Activated T-helper 17 cell treated with anti-CD3 and anti-CD28 coated beads, Interleukin-2, amount 50 U/mL, for 72 hours (primary cell): ENCODE data around the gene LRG1. TPM values are rescaled to one million over a fixed set of nuclear protein-coding genes. Genes with fewer than 3 reads are reported as not detected.
A peak's percentile ranks its signal among the peaks of the same experiment; 100 is the strongest.

Experiments
- ATAC-seq: fragments of 150-1000 bp; cut with Tn5 transposase; replicated peaks from 2 replicates; pipeline ENCODE4 v1.10.0; 2021; ENCODE audit warnings: mild to moderate bottlenecking, moderate library complexity
- H3K27ac Mint-ChIP-seq: one replicate; pipeline ENCODE4 v1.8.0; 2022; ENCODE audit warnings: mixed read lengths
- H3K27me3 Mint-ChIP-seq: one replicate; pipeline ENCODE4 v1.8.0; 2022; ENCODE audit warnings: mixed read lengths
- H3K36me3 Mint-ChIP-seq: one replicate; pipeline ENCODE4 v1.8.0; 2022; ENCODE audit warnings: low read depth, mild to moderate bottlenecking, mixed read lengths
- H3K4me1 Mint-ChIP-seq: one replicate; pipeline ENCODE4 v1.8.0; 2022; ENCODE audit warnings: mixed read lengths
- H3K4me3 Mint-ChIP-seq: one replicate; pipeline ENCODE4 v1.8.0; 2022; ENCODE audit warnings: mild to moderate bottlenecking, mixed read lengths
- H3K9me3 Mint-ChIP-seq: one replicate; pipeline ENCODE4 v1.8.0; 2022; ENCODE audit warnings: mixed read lengths
- total RNA-seq, 2 donors: library from RNA; stranded (reverse); gene quantifications; one replicate each; pipeline ENCODE4 v1.2.3, GENCODE V29; 2022

LRG1 gene
- total RNA-seq, 2 donors from 2014 or later: 0.53 to 0.93 TPM

- Mint-ChIP-seq H3K9me3 (no peaks in the 10 kb centered on the region), H3K27me3 (no peaks in the 10 kb centered on the region), H3K4me1 (no peaks in the 10 kb centered on the region), H3K36me3 (no peaks in the 10 kb centered on the region), H3K27ac (no peak overlapping the region), H3K4me3 (no peak overlapping the region)
- peak; percentile 50 for ATAC-seq
Observed at GRCh38 chr19:4506449-4507149, 33.2 kb downstream of the LRG1 start.

DNA sequence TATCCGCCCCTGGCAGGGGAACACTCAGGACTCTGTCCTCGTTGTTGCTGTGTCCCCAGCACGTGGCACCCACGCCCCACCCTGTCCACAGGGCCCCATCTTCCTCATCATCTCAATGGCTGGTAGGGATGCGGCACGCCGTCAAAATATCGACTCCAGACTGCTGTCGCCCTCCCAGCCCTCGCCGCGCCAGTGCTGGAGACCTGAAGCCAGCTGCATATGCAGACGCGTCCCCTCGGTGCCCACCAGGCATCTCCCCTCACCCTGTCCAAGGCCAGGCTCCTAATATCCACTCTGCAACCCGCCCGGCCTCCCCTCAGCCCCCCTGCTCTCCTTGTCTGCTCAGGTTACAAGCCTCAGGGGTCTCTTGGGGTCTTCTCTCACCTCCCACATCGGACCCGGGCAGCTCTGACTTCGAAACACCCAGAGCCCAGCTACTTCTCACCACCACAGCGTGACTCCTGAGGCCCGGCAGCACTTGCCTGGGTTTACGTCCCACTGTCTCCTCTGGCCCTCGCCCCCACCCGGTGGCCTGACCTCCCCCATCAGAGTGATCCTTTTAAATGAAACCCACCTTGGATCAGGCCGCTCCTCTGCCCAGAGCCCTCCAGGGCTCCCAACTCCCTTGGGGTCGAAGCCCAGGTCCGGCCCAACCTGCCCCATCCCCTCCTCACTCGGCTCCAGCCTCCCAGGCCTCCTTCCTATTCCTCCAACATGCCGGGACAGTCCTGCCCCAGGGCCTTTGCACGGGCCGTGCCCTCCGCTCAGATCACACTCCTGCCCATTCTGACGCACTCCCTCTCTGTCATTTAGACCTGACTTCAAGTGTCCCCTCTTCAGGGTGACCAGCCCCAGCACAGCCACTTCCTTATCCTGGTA is 34.0 kb downstream of the LRG1 start:
- peaks cover 2% of the 10 kb centered on the region for H3K36me3 Mint-ChIP-seq
- H3K27me3 Mint-ChIP-seq: no peaks in the 10 kb centered on the region

GRCh38 chr19:4504891-4505569 is 34.8 kb downstream of the LRG1 start:
- H3K27me3 Mint-ChIP-seq: no peaks in the 10 kb centered on the region
- H3K4me3 Mint-ChIP-seq: no peak overlapping the region
- H3K9me3 Mint-ChIP-seq: no peaks in the 10 kb centered on the region
- ATAC-seq: no peak
- no peaks in the 10 kb centered on the region for H3K4me1 Mint-ChIP-seq
- H3K36me3 Mint-ChIP-seq: peaks cover 10% of the 10 kb centered on the region
- no peak overlapping the region for H3K27ac Mint-ChIP-seq

More for the DNA sequence above, 34.0 kb downstream of the LRG1 start:
- Mint-ChIP-seq H3K4me3 (no peak overlapping the region), H3K27ac (no peak overlapping the region), H3K4me1 (no peaks in the 10 kb centered on the region), H3K9me3 (no peaks in the 10 kb centered on the region)
- ATAC-seq: peak; percentile 13

GRCh38 chr19:4504297-4504701 is 35.5 kb downstream of the LRG1 start:
- Mint-ChIP-seq H3K4me1 (no peaks in the 10 kb centered on the region), H3K9me3 (no peaks in the 10 kb centered on the region), H3K27ac (no peak overlapping the region), H3K27me3 (no peaks in the 10 kb centered on the region), H3K36me3 (peaks cover 18% of the 10 kb centered on the region), H3K4me3 (no peak overlapping the region)
- no peak for ATAC-seq

- Mint-ChIP-seq H3K4me1 (no peaks in the 10 kb centered on the region), H3K36me3 (peaks cover 20% of the 10 kb centered on the region), H3K27me3 (no peaks in the 10 kb centered on the region), H3K9me3 (no peaks in the 10 kb centered on the region), H3K4me3 (no peak overlapping the region), H3K27ac (no peak overlapping the region)
- ATAC-seq: no peak
Observed at GRCh38 chr19:4503825-4504170, 36.0 kb downstream of the LRG1 start.

GRCh38 chr19:4503132-4503824 is 36.6 kb downstream of the LRG1 start:
- Mint-ChIP-seq H3K27ac (no peak overlapping the region), H3K9me3 (no peaks in the 10 kb centered on the region), H3K36me3 (peaks cover 20% of the 10 kb centered on the region), H3K4me3 (no peak overlapping the region), H3K27me3 (no peaks in the 10 kb centered on the region), H3K4me1 (no peaks in the 10 kb centered on the region)
- no peak for ATAC-seq

- ATAC-seq: no peak
- H3K9me3 Mint-ChIP-seq: no peaks in the 10 kb centered on the region
- H3K27me3 Mint-ChIP-seq: no peaks in the 10 kb centered on the region
- H3K4me3 Mint-ChIP-seq: no peak overlapping the region
- H3K4me1 Mint-ChIP-seq: no peaks in the 10 kb centered on the region
- H3K27ac Mint-ChIP-seq: no peak overlapping the region
- H3K36me3 Mint-ChIP-seq: peaks cover 20% of the 10 kb centered on the region
Observed at GRCh38 chr19:4502282-4503131, 37.3 kb downstream of the LRG1 start.

- H3K27me3 Mint-ChIP-seq: no peaks in the 10 kb centered on the region
- no peak overlapping the region for H3K27ac Mint-ChIP-seq
- H3K36me3 Mint-ChIP-seq: peaks cover 20% of the 10 kb centered on the region
- no peak for ATAC-seq
- H3K4me1 Mint-ChIP-seq: no peaks in the 10 kb centered on the region
- H3K4me3 Mint-ChIP-seq: no peak overlapping the region
- no peaks in the 10 kb centered on the region for H3K9me3 Mint-ChIP-seq
Observed at GRCh38 chr19:4501691-4502090, 38.1 kb downstream of the LRG1 start.

DNA sequence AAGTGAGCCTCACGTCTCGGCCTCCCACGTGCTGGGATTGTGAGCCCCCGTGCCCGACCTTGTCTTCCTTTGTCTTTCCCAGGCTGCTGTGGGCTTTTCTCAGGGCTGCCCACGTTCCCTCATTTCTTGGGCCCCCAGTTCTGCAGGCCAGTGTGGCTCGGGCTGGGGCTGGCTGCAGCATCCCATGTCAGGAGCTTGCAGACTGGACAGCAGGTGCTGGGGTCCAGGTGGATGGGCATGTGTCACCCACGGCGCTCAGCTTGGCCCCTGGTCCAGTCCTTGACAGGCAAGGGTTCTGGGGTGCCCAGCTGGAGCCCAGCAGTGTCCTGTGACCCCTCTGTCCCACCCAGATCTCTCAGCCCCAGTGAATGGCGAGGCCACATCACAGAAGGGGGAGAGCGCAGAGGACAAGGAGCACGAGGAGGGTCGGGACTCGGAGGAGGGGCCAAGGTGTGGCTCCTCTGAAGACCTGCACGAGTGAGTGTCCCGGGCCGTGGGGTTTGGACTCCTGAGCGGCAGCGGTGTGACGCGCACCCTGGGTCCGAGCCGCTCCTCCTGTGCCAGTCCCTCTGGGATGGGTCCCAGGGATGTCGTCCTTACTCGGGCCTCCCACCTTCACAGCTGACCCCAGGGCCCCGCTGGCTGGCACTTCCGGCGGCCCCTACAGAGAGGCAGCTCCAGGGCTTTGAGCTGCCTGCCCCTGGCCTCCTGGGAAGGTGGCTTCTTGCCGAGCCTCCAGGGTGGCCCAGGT is 38.8 kb downstream of the LRG1 start:
- Mint-ChIP-seq H3K4me3 (no peak overlapping the region), H3K36me3 (peaks cover 23% of the 10 kb centered on the region)
- ATAC-seq: no peak

GRCh38 chr19:4499855-4500254 is 40.0 kb downstream of the LRG1 start:
- H3K4me1 Mint-ChIP-seq: no peaks in the 10 kb centered on the region
- no peaks in the 10 kb centered on the region for H3K27me3 Mint-ChIP-seq
- no peaks in the 10 kb centered on the region for H3K9me3 Mint-ChIP-seq
- no peak for ATAC-seq
- no peak overlapping the region for H3K4me3 Mint-ChIP-seq
- H3K27ac Mint-ChIP-seq: no peak overlapping the region
- peaks cover 31% of the 10 kb centered on the region for H3K36me3 Mint-ChIP-seq

More for the DNA sequence above, 38.8 kb downstream of the LRG1 start:
- Mint-ChIP-seq H3K4me1 (no peaks in the 10 kb centered on the region), H3K27ac (no peak overlapping the region), H3K27me3 (no peaks in the 10 kb centered on the region), H3K9me3 (no peaks in the 10 kb centered on the region)

DNA sequence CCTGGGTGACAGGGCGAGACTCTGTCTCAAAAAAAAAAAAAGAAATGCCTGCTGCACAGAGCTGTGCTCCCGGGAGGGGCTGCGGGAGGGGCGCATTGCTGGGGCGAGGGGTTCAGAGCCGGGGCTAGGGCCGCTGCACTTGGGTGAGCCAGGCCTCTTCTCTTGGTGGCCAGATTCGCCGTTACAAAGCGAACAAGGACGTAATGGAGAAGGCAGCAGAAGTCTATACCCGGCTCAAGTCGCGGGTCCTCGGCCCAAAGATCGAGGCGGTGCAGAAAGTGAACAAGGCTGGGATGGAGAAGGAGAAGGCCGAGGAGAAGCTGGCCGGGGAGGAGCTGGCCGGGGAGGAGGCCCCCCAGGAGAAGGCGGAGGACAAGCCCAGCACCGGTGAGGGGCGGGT is 40.5 kb downstream of the LRG1 start:
- Mint-ChIP-seq H3K27me3 (no peaks in the 10 kb centered on the region), H3K9me3 (no peaks in the 10 kb centered on the region), H3K27ac (no peak overlapping the region)

DNA sequence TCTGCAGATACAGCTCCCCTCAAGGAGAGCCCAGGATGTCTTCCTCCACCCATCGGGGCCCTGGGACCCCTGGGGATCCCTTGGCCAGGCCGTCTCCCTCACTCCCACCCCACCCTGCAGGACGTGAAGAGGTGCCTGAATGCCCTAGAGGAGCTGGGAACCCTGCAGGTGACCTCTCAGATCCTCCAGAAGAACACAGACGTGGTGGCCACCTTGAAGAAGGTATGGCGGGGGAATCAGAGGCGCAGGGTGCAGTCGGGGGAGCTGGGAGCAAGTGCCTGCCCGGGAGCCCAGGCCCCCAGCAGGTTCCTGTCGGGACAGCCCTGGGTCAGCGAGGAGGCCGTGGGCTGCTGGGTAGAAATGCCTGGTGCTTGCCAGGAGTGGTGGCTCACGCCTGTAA is 41.1 kb downstream of the LRG1 start:
- Mint-ChIP-seq H3K27ac (no peak overlapping the region), H3K27me3 (no peaks in the 10 kb centered on the region), H3K4me1 (no peaks in the 10 kb centered on the region), H3K4me3 (no peak overlapping the region), H3K9me3 (no peaks in the 10 kb centered on the region), H3K36me3 (peaks cover 35% of the 10 kb centered on the region)
- ATAC-seq: no peak

More for the DNA sequence above, 40.5 kb downstream of the LRG1 start:
- no peak for ATAC-seq
- Mint-ChIP-seq H3K36me3 (peaks cover 35% of the 10 kb centered on the region), H3K4me3 (no peak overlapping the region), H3K4me1 (no peaks in the 10 kb centered on the region)

GRCh38 chr19:4497770-4498389 is 42.0 kb downstream of the LRG1 start:
- Mint-ChIP-seq H3K27ac (no peak overlapping the region), H3K36me3 (peaks cover 35% of the 10 kb centered on the region), H3K27me3 (no peaks in the 10 kb centered on the region), H3K4me1 (no peaks in the 10 kb centered on the region), H3K4me3 (no peak overlapping the region), H3K9me3 (no peaks in the 10 kb centered on the region)
- no peak for ATAC-seq
